OCI-LY1 (cell line): ENCODE data around the gene PTPRM.

Source experiments
- CTCF ChIP-seq: fragments of 200-600 bp; sonication (generic), shearing (Covaris generic); IDR thresholded peaks from 2 replicates; pipeline ENCODE4 v1.5.1; 2017; ENCODE audit warnings: mild to moderate bottlenecking, antibody characterized with exemption, low read length, moderate library complexity, mixed read lengths
- EZH2 ChIP-seq: fragments of 200-600 bp; sonication (generic), shearing (Covaris generic); IDR thresholded peaks from 2 replicates; pipeline ENCODE4 v1.8.0; 2017; ENCODE audit warnings: borderline replicate concordance, mixed run types, mild to moderate bottlenecking, antibody characterized with exemption, low read length, moderate library complexity, mixed read lengths

- TF ChIP-seq CTCF (no peak), EZH2 (no peak)
These were observed 712.2 kb downstream of the PTPRM start for GRCh38 chr18:8279346-8279745.
